ENCODE results near the gene JAZF1. TPM values are rescaled to one million over a fixed set of nuclear protein-coding genes. Genes with fewer than 3 reads are reported as not detected.

JAZF1 gene
- total RNA-seq, 1 experiment from 2014 or later: 0.95 TPM

- Histone ChIP-seq H3K9me3 (no peaks in the 10 kb centered on the region), H3K4me1 (no peaks in the 10 kb centered on the region), H3K4me3 (ENCODE audit: low read depth, low read length) (no peak overlapping the region), H3K27me3 (replicated peaks; ENCODE audit: control insufficient read depth, insufficient read depth, low read length) (no peaks in the 10 kb centered on the region), H3K36me3 (ENCODE audit: control insufficient read depth, insufficient read depth, low read length) (no peaks in the 10 kb centered on the region)
- peaks cover 4% of the 10 kb centered on the region for H3K27me3 Mint-ChIP-seq (ENCODE audit: insufficient read depth, unreplicated experiment)
- no peaks in the 10 kb centered on the region for H3K9me3 Mint-ChIP-seq (ENCODE audit: unreplicated experiment)
- intact Hi-C loops (cut with micrococcal nuclease; ENCODE audit: unreplicated experiment): no loop called here
- POLR2A ChIA-PET: no interaction called here
- H3K36me3 Mint-ChIP-seq (ENCODE audit: insufficient read depth, unreplicated experiment): no peaks in the 10 kb centered on the region
- no peak overlapping the region for H3K4me3 Mint-ChIP-seq (ENCODE audit: unreplicated experiment)
- TF ChIP-seq CTCF (IDR thresholded peaks at IDR 0.05; ENCODE audit: insufficient read depth in 1 of 2, low read depth in 1 of 2, low read length in 1 of 2, severe bottlenecking in 1 of 2, unreplicated experiment in 1 of 2): no peak
- H3K27ac Mint-ChIP-seq (ENCODE audit: unreplicated experiment): no peak overlapping the region
- no peaks in the 10 kb centered on the region for H3K4me1 Mint-ChIP-seq (ENCODE audit: low read depth, unreplicated experiment)
- no peak for DNase-seq
- CTCF ChIA-PET: interaction anchor here (1.4 kb wide), 1 partner anchor 10 kb away, joined by 3 read pairs; no protein-coding TSS in a partner anchor
- BruUV-seq (replicated peaks): no TSS peak
Measured at GRCh38 chr7:28128608-28129007, 52.0 kb downstream of the JAZF1 start.

- TF ChIP-seq CTCF (IDR thresholded peaks at IDR 0.05; ENCODE audit: insufficient read depth in 1 of 2, low read depth in 1 of 2, low read length in 1 of 2, severe bottlenecking in 1 of 2, unreplicated experiment in 1 of 2): no peak
- H3K27ac Mint-ChIP-seq (ENCODE audit: unreplicated experiment): no peak overlapping the region
- CTCF ChIA-PET: interaction anchor here (0.6 kb wide), 1 partner anchor 540 kb away, joined by 3 read pairs; no protein-coding TSS in a partner anchor
Measured at GRCh38 chr7:28126410-28127041, 54.1 kb downstream of the JAZF1 start.

GRCh38 chr7:28125431-28126409 is 54.9 kb downstream of the JAZF1 start:
- H3K36me3 Mint-ChIP-seq (ENCODE audit: insufficient read depth, unreplicated experiment): no peaks in the 10 kb centered on the region
- no peak overlapping the region for H3K27ac Mint-ChIP-seq (ENCODE audit: unreplicated experiment)
- no peak overlapping the region for H3K4me3 ChIP-seq (ENCODE audit: low read depth, low read length)
- H3K4me1 Mint-ChIP-seq (ENCODE audit: low read depth, unreplicated experiment): no peaks in the 10 kb centered on the region
- no peak for TF ChIP-seq CTCF (IDR thresholded peaks at IDR 0.05; ENCODE audit: insufficient read depth in 1 of 2, low read depth in 1 of 2, low read length in 1 of 2, severe bottlenecking in 1 of 2, unreplicated experiment in 1 of 2)
- DNase-seq: no peak
- H3K9me3 Mint-ChIP-seq (ENCODE audit: unreplicated experiment): no peaks in the 10 kb centered on the region
- no peaks in the 10 kb centered on the region for H3K4me1 ChIP-seq
- ChIA-PET CTCF (interaction anchor here (0.6 to 0.7 kb wide), 2 partner anchors 427 to 539 kb away, joined by 3 read pairs; no protein-coding TSS in a partner anchor), POLR2A (no interaction called here)
- H3K36me3 ChIP-seq (ENCODE audit: control insufficient read depth, insufficient read depth, low read length): no peaks in the 10 kb centered on the region
- no peak overlapping the region for H3K4me3 Mint-ChIP-seq (ENCODE audit: unreplicated experiment)
- intact Hi-C loops (cut with micrococcal nuclease; ENCODE audit: unreplicated experiment): no loop called here
- no peaks in the 10 kb centered on the region for H3K27me3 Mint-ChIP-seq (ENCODE audit: insufficient read depth, unreplicated experiment)
- no peaks in the 10 kb centered on the region for H3K27me3 ChIP-seq (replicated peaks; ENCODE audit: control insufficient read depth, insufficient read depth, low read length)
- no TSS peak for BruUV-seq (replicated peaks)
- H3K9me3 ChIP-seq: no peaks in the 10 kb centered on the region

More at GRCh38 chr7:28126410-28127041, 54.1 kb downstream of the JAZF1 start:
- H3K36me3 Mint-ChIP-seq (ENCODE audit: insufficient read depth, unreplicated experiment): no peaks in the 10 kb centered on the region
- no peaks in the 10 kb centered on the region for H3K4me1 Mint-ChIP-seq (ENCODE audit: low read depth, unreplicated experiment)
- no peaks in the 10 kb centered on the region for H3K36me3 ChIP-seq (ENCODE audit: control insufficient read depth, insufficient read depth, low read length)
- POLR2A ChIA-PET: no interaction called here
- intact Hi-C loops (cut with micrococcal nuclease; ENCODE audit: unreplicated experiment): no loop called here
- no peaks in the 10 kb centered on the region for H3K4me1 ChIP-seq
- H3K4me3 ChIP-seq (ENCODE audit: low read depth, low read length): no peak overlapping the region
- no peaks in the 10 kb centered on the region for H3K9me3 ChIP-seq
- no peaks in the 10 kb centered on the region for H3K27me3 Mint-ChIP-seq (ENCODE audit: insufficient read depth, unreplicated experiment)
- no peak for DNase-seq
- H3K27me3 ChIP-seq (replicated peaks; ENCODE audit: control insufficient read depth, insufficient read depth, low read length): no peaks in the 10 kb centered on the region
- no TSS peak for BruUV-seq (replicated peaks)
- H3K9me3 Mint-ChIP-seq (ENCODE audit: unreplicated experiment): no peaks in the 10 kb centered on the region
- H3K4me3 Mint-ChIP-seq (ENCODE audit: unreplicated experiment): no peak overlapping the region
